Measurements from ENCODE around the gene AKR7A2.

The AKR7A2 gene

GRCh38 chr1:19338323-19338762 lies 26.4 kb upstream of the AKR7A2 start:
- TF ChIP-seq CTCF (IDR thresholded peaks at IDR 0.05; ENCODE audit: insufficient read depth, low read length, poor library complexity, severe bottlenecking) = no peak
- DNase-seq (ENCODE audit: extremely low read depth, insufficient read length) = no peak
- Histone ChIP-seq H3K36me3 (ENCODE audit: control insufficient read depth, insufficient read depth, low read length) (peaks cover 26% of the 10 kb centered on the region), H3K27me3 (replicated peaks; ENCODE audit: control insufficient read depth, insufficient read depth, low read length) (no peaks in the 10 kb centered on the region), H3K4me3 (replicated peaks; ENCODE audit: low read depth, low read length) (no peak overlapping the region)

- Histone ChIP-seq H3K27me3 (replicated peaks; ENCODE audit: control insufficient read depth, insufficient read depth, low read length) (no peaks in the 10 kb centered on the region), H3K36me3 (ENCODE audit: control insufficient read depth, insufficient read depth, low read length) (peaks cover 21% of the 10 kb centered on the region), H3K4me3 (replicated peaks; ENCODE audit: low read depth, low read length) (no peak overlapping the region)
- no peak for TF ChIP-seq CTCF (IDR thresholded peaks at IDR 0.05; ENCODE audit: insufficient read depth, low read length, poor library complexity, severe bottlenecking)
- DNase-seq (ENCODE audit: extremely low read depth, insufficient read length) = no peak
Observed at GRCh38 chr1:19337289-19337688, 25.3 kb upstream of the AKR7A2 start.

GRCh38 chr1:19336543-19336942 lies 24.6 kb upstream of the AKR7A2 start:
- DNase-seq (ENCODE audit: extremely low read depth, insufficient read length) = no peak
- no peak for TF ChIP-seq CTCF (IDR thresholded peaks at IDR 0.05; ENCODE audit: insufficient read depth, low read length, poor library complexity, severe bottlenecking)
- no peaks in the 10 kb centered on the region for H3K27me3 ChIP-seq (replicated peaks; ENCODE audit: control insufficient read depth, insufficient read depth, low read length)
- no peak overlapping the region for H3K4me3 ChIP-seq (replicated peaks; ENCODE audit: low read depth, low read length)
- H3K36me3 ChIP-seq (ENCODE audit: control insufficient read depth, insufficient read depth, low read length) = peaks cover 17% of the 10 kb centered on the region

GRCh38 chr1:19333587-19334354 lies 21.8 kb upstream of the AKR7A2 start:
- TF ChIP-seq CTCF (IDR thresholded peaks at IDR 0.05; ENCODE audit: insufficient read depth, low read length, poor library complexity, severe bottlenecking) = no peak
- no peak for DNase-seq (ENCODE audit: extremely low read depth, insufficient read length)
- H3K27me3 ChIP-seq (replicated peaks; ENCODE audit: control insufficient read depth, insufficient read depth, low read length) = no peaks in the 10 kb centered on the region
- H3K36me3 ChIP-seq (ENCODE audit: control insufficient read depth, insufficient read depth, low read length) = no peaks in the 10 kb centered on the region; the same call in 1 of the 2 replicates
- no peak overlapping the region for H3K4me3 ChIP-seq (replicated peaks; ENCODE audit: low read depth, low read length)

DNA sequence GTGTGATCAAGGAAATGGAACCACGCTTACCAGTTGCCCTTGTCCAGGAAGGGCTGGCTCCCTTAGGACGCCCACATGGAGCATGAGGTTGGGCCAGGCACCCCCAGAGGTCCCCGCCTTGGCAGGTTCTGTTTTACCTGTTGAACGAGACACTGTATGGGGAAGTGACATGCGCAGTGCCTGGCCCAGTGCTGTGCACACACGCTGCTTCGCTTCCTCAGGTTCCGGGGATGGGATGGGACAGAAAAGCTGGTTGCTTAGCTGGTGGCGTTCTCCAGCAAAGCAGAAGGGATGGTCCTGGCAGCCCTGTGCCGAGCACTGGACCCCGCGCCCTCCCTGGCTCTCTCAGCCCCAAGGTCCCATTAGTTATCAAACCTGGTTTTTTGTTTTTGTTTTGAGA lies 20.9 kb upstream of the AKR7A2 start:
- no peak for TF ChIP-seq CTCF (IDR thresholded peaks at IDR 0.05; ENCODE audit: insufficient read depth, low read length, poor library complexity, severe bottlenecking)
- H3K36me3 ChIP-seq (ENCODE audit: control insufficient read depth, insufficient read depth, low read length) = no peaks in the 10 kb centered on the region; the same call in none of the 2 replicates
- no peak for DNase-seq (ENCODE audit: extremely low read depth, insufficient read length)
- no peaks in the 10 kb centered on the region for H3K27me3 ChIP-seq (replicated peaks; ENCODE audit: control insufficient read depth, insufficient read depth, low read length)
- no peak overlapping the region for H3K4me3 ChIP-seq (replicated peaks; ENCODE audit: low read depth, low read length)
